ENCODE data around the gene EDNRA. TPM values are rescaled to one million over a fixed set of nuclear protein-coding genes. Genes with fewer than 3 reads are reported as not detected.

Gene EDNRA
- total and polyA plus RNA-seq, 4 donors: 3.7 to 99.7 (median 11.1) TPM

GRCh38 chr4:147496500-147496899 is 15.6 kb downstream of the EDNRA start:
- Histone ChIP-seq H3K9ac (ENCODE audit: insufficient read depth in 1 of 2, low read length in 2 of 2) (no peak overlapping the region), H3K36me3 (ENCODE audit: control insufficient read depth in 4 of 4, insufficient read depth in 4 of 4, low read length in 4 of 4) (peaks cover 0 to 5% (median 0%) of the 10 kb centered on the region in 4 donors), H3K4me1 (ENCODE audit: control insufficient read depth in 5 of 5, insufficient read depth in 5 of 5, low read length in 5 of 5) (peaks cover 0 to 38% (median 5%) of the 10 kb centered on the region in 5 donors), H3K27me3 (ENCODE audit: control insufficient read depth in 3 of 3, insufficient read depth in 3 of 3, low read length in 2 of 3) (no peaks in the 10 kb centered on the region), H3K9me3 (ENCODE audit: control insufficient read depth in 4 of 4, insufficient read depth in 3 of 4, low read length in 3 of 4) (peaks cover 0 to 2% (median 0%) of the 10 kb centered on the region in 4 donors), H3K4me3 (no peak overlapping the region), H3K27ac (ENCODE audit: low read depth in 1 of 2, low read length in 1 of 2) (no peak overlapping the region)
- ATAC-seq (ENCODE audit: insufficient read depth, low FRiP score) (no peak), DNase-seq (no peak)
- WGBS, 2 donors: 95 to 97% methylated on average over 1 of the region's 1 CpG
- no peak for TF ChIP-seq CTCF (IDR thresholded peaks at IDR 0.05; ENCODE audit: control extremely low read depth, extremely low read depth)

GRCh38 chr4:147498031-147498660 is 17.2 kb downstream of the EDNRA start:
- Histone ChIP-seq H3K27ac (ENCODE audit: low read depth in 1 of 2, low read length in 1 of 2) (peak overlapping the region in 1 of 2 donors; percentile 62), H3K4me3 (no peak overlapping the region), H3K4me1 (ENCODE audit: control insufficient read depth in 5 of 5, insufficient read depth in 5 of 5, low read length in 5 of 5) (peaks cover 0 to 21% (median 2%) of the 10 kb centered on the region in 5 donors), H3K9me3 (ENCODE audit: control insufficient read depth in 4 of 4, insufficient read depth in 3 of 4, low read length in 3 of 4) (peaks cover 0 to 2% (median 0%) of the 10 kb centered on the region in 4 donors), H3K9ac (ENCODE audit: insufficient read depth in 1 of 2, low read length in 2 of 2) (no peak overlapping the region), H3K36me3 (ENCODE audit: control insufficient read depth in 4 of 4, insufficient read depth in 4 of 4, low read length in 4 of 4) (peaks cover 0 to 8% (median 0%) of the 10 kb centered on the region in 4 donors), H3K27me3 (ENCODE audit: control insufficient read depth in 3 of 3, insufficient read depth in 3 of 3, low read length in 2 of 3) (no peaks in the 10 kb centered on the region)
- no peak for TF ChIP-seq CTCF (IDR thresholded peaks at IDR 0.05; ENCODE audit: control extremely low read depth, extremely low read depth)
- DNase-seq (peak in 1 of 3 donors; percentile 62), ATAC-seq (ENCODE audit: insufficient read depth, low FRiP score) (no peak)
- 69 to 78% methylated on average over 4 of the region's 4 CpGs for WGBS, 2 donors

GRCh38 chr4:147508346-147508745 is 27.4 kb downstream of the EDNRA start:
- no peak for ATAC-seq (ENCODE audit: insufficient read depth, low FRiP score)
- no peak for TF ChIP-seq CTCF (IDR thresholded peaks at IDR 0.05; ENCODE audit: control extremely low read depth, extremely low read depth)
- Histone ChIP-seq H3K27me3 (ENCODE audit: control insufficient read depth in 3 of 3, insufficient read depth in 3 of 3, low read length in 2 of 3) (no peaks in the 10 kb centered on the region), H3K4me3 (no peak overlapping the region), H3K4me1 (ENCODE audit: control insufficient read depth in 5 of 5, insufficient read depth in 5 of 5, low read length in 5 of 5) (peaks cover 0 to 5% (median 3%) of the 10 kb centered on the region in 5 donors), H3K9ac (ENCODE audit: insufficient read depth in 1 of 2, low read length in 2 of 2) (no peak overlapping the region), H3K9me3 (ENCODE audit: control insufficient read depth in 4 of 4, insufficient read depth in 3 of 4, low read length in 3 of 4) (no peaks in the 10 kb centered on the region), H3K27ac (ENCODE audit: low read depth in 1 of 2, low read length in 1 of 2) (no peak overlapping the region), H3K36me3 (ENCODE audit: control insufficient read depth in 4 of 4, insufficient read depth in 4 of 4, low read length in 4 of 4) (peaks cover 0 to 7% (median 3%) of the 10 kb centered on the region in 4 donors)
- no peak for DNase-seq
- 89 to 94% methylated on average over 2 of the region's 2 CpGs for WGBS, 2 donors

Measured in lung (tissue), 12 donors.